ENCODE data around the gene PRAF2.

The PRAF2 gene

DNA sequence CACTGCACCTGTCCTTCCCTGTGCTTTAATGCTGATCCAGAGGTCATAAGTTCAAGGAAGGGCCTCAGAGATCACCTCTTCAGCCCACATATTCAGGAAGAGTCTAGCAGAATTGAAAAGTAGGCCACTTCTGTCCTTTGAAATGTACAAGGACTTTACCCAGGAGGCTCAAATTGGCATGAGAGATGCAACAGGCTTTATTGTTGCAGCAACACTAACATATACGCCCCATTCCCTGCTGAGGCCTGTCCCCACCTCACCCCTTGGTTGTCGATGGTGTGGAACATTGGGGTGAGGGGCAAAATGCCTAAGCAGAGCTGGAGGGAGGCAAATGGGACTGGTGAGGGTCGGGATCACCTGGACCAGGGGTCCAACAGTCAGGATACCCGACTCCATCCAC, 2.8 kb downstream of the PRAF2 start:
- Histone ChIP-seq H3K27me3 (ENCODE audit: low read depth, low read length) (no peaks in the 10 kb centered on the region), H3K9ac (ENCODE audit: low read length) (no peak overlapping the region), H4K20me1 (ENCODE audit: insufficient read depth, low read length) (no peaks in the 10 kb centered on the region), H3K79me2 (ENCODE audit: low read length) (no peaks in the 10 kb centered on the region), H3K36me3 (replicated peaks; ENCODE audit: low read depth, low read length) (no peaks in the 10 kb centered on the region), H3K4me2 (ENCODE audit: low read length) (no peak overlapping the region), H2AFZ (ENCODE audit: low read depth, low read length) (no peak overlapping the region), H3K4me1 (ENCODE audit: low read length) (no peaks in the 10 kb centered on the region), H3K4me3 (ENCODE audit: low read length) (no peak overlapping the region), H3K27ac (ENCODE audit: low read length) (no peak overlapping the region), H3K9me3 (ENCODE audit: insufficient read depth, low read length) (no peaks in the 10 kb centered on the region)
- no peak for TF ChIP-seq EZH2phosphoT487 (IDR thresholded peaks at IDR 0.05; ENCODE audit: low read depth)
- TF ChIP-seq, protein P1, sequence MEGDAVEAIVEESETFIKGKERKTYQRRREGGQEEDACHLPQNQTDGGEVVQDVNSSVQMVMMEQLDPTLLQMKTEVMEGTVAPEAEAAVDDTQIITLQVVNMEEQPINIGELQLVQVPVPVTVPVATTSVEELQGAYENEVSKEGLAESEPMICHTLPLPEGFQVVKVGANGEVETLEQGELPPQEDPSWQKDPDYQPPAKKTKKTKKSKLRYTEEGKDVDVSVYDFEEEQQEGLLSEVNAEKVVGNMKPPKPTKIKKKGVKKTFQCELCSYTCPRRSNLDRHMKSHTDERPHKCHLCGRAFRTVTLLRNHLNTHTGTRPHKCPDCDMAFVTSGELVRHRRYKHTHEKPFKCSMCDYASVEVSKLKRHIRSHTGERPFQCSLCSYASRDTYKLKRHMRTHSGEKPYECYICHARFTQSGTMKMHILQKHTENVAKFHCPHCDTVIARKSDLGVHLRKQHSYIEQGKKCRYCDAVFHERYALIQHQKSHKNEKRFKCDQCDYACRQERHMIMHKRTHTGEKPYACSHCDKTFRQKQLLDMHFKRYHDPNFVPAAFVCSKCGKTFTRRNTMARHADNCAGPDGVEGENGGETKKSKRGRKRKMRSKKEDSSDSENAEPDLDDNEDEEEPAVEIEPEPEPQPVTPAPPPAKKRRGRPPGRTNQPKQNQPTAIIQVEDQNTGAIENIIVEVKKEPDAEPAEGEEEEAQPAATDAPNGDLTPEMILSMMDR (IDR thresholded peaks at IDR 0.05; ENCODE audit: low read depth, low read length) = no peak

DNA sequence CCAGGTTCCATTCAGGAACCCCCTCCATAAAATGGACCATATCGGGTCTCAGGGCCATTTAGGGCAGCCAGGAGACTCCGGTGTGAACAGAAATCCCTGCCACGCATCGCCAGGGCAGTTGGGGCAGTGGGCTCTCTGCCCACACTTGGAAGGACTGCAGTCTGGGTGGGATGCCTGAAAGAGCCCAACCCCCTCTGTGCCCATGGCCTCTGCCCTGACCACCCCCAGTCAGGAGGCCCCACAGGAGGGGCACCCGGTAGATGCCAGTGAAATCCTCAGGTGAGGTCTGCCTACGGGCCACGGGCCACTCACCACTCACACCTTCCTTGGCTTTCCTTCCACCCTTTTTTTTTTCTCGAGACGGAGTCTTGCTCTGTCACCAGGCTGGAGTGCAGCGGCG, 4.8 kb downstream of the PRAF2 start:
- Histone ChIP-seq H3K9ac (ENCODE audit: low read length) (no peak overlapping the region), H2AFZ (ENCODE audit: low read depth, low read length) (no peak overlapping the region), H3K9me3 (ENCODE audit: insufficient read depth, low read length) (no peaks in the 10 kb centered on the region), H4K20me1 (ENCODE audit: insufficient read depth, low read length) (no peaks in the 10 kb centered on the region), H3K36me3 (replicated peaks; ENCODE audit: low read depth, low read length) (no peaks in the 10 kb centered on the region), H3K27ac (ENCODE audit: low read length) (no peak overlapping the region), H3K4me3 (ENCODE audit: low read length) (no peak overlapping the region), H3K27me3 (ENCODE audit: low read depth, low read length) (no peaks in the 10 kb centered on the region), H3K4me2 (ENCODE audit: low read length) (no peak overlapping the region), H3K79me2 (ENCODE audit: low read length) (no peaks in the 10 kb centered on the region), H3K4me1 (ENCODE audit: low read length) (no peaks in the 10 kb centered on the region)
- TF ChIP-seq, protein P1 (IDR thresholded peaks at IDR 0.05; ENCODE audit: low read depth, low read length) = no peak
- TF ChIP-seq EZH2phosphoT487 (IDR thresholded peaks at IDR 0.05; ENCODE audit: low read depth) = no peak

DNA sequence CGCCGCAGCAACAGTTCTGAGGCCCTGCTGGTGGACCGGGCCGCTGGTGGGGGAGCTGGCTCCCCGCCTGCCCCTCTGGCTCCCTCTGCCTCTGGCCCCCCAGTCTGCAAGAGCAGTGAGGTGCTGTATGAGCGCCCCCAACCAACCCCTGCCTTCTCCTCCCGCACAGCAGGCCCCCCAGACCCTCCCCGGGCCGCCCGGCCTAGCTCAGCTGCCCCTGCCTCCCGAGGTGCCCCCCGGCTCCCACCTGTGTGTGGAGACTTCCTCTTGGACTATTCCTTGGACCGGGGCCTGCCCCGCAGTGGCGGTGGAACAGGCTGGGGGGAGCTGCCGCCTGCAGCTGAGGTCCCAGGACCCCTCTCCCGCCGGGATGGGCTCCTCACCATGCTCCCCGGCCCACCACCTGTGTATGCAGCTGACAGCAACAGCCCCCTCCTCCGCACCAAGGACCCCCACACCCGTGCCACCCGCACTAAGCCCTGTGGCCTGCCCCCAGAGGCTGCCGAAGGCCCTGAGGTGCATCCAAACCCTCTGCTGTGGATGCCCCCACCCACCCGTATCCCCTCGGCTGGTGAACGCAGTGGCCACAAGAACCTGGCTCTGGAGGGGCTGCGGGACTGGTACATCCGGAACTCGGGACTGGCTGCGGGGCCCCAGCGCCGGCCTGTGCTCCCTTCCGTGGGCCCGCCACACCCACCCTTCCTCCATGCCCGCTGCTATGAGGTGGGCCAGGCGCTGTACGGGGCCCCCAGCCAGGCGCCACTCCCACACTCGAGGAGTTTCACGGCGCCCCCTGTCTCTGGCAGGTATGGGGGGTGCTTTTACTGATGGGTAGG, 6.3 kb downstream of the PRAF2 start:
- H2AFZ ChIP-seq (ENCODE audit: low read depth, low read length) = no peak overlapping the region
- H3K4me2 ChIP-seq (ENCODE audit: low read length) = no peak overlapping the region
- H4K20me1 ChIP-seq (ENCODE audit: insufficient read depth, low read length) = no peaks in the 10 kb centered on the region
- H3K9ac ChIP-seq (ENCODE audit: low read length) = no peak overlapping the region
- no peaks in the 10 kb centered on the region for H3K36me3 ChIP-seq (replicated peaks; ENCODE audit: low read depth, low read length)
- no peaks in the 10 kb centered on the region for H3K27me3 ChIP-seq (ENCODE audit: low read depth, low read length)
- H3K9me3 ChIP-seq (ENCODE audit: insufficient read depth, low read length) = no peaks in the 10 kb centered on the region
- H3K79me2 ChIP-seq (ENCODE audit: low read length) = no peaks in the 10 kb centered on the region
- H3K4me3 ChIP-seq (ENCODE audit: low read length) = no peak overlapping the region
- H3K27ac ChIP-seq (ENCODE audit: low read length) = no peak overlapping the region
- TF ChIP-seq EZH2phosphoT487 (IDR thresholded peaks at IDR 0.05; ENCODE audit: low read depth) = no peak
- no peaks in the 10 kb centered on the region for H3K4me1 ChIP-seq (ENCODE audit: low read length)

DNA sequence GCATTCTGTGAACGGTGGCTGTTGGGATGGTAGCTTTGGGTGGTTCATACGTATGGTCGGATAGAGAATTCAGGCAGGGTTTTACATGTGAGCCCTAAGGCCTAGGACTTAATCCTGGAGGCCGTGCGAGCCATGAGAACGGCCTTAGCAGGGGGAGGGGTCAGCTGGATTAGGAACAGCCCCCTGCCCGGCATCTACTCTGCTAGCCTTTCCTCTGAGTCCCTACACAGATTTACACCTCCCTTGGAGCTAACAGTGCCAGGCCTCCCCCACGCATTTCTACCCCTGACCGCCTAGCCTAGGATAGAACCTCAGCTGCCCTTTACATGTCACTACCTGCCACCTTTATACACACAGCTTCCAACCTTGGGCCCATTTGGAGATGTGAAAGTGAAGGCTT, 7.1 kb downstream of the PRAF2 start:
- Histone ChIP-seq H2AFZ (ENCODE audit: low read depth, low read length) (no peak overlapping the region), H3K4me3 (ENCODE audit: low read length) (no peak overlapping the region), H3K27ac (ENCODE audit: low read length) (no peak overlapping the region), H3K4me2 (ENCODE audit: low read length) (no peak overlapping the region), H3K9me3 (ENCODE audit: insufficient read depth, low read length) (no peaks in the 10 kb centered on the region), H3K79me2 (ENCODE audit: low read length) (no peaks in the 10 kb centered on the region), H4K20me1 (ENCODE audit: insufficient read depth, low read length) (no peaks in the 10 kb centered on the region), H3K9ac (ENCODE audit: low read length) (no peak overlapping the region), H3K36me3 (replicated peaks; ENCODE audit: low read depth, low read length) (no peaks in the 10 kb centered on the region), H3K27me3 (ENCODE audit: low read depth, low read length) (no peaks in the 10 kb centered on the region), H3K4me1 (ENCODE audit: low read length) (no peaks in the 10 kb centered on the region)
- TF ChIP-seq, protein P1 (IDR thresholded peaks at IDR 0.05; ENCODE audit: low read depth, low read length) = no peak
- TF ChIP-seq EZH2phosphoT487 (IDR thresholded peaks at IDR 0.05; ENCODE audit: low read depth) = no peak

Data from OCI-LY3 (cell line).